Ascending aorta (tissue), 2 donors: ENCODE measurements around the gene MGAT3. TPM values are rescaled to one million over a fixed set of nuclear protein-coding genes. Genes with fewer than 3 reads are reported as not detected.

Experiments used
- DNase-seq, 2 donors: peaks; one replicate each; pipeline ENCODE4 v3.0.0-alpha.2; 2019; ENCODE audit warnings: low spot score in 2 of 2
- H3K27ac ChIP-seq, 2 donors: fragments of 200-600 bp; sonication (generic); one replicate each; pipeline ENCODE4 v1.5.1; 2016 to 2017; ENCODE audit warnings: mild to moderate bottlenecking in 1 of 2
- H3K27me3 ChIP-seq: fragments of 200-600 bp; sonication (generic); one replicate; pipeline ENCODE4 v1.5.1; 2017
- H3K36me3 ChIP-seq, 2 donors: fragments of 200-600 bp; sonication (generic); one replicate each; pipeline ENCODE4 v1.5.1; 2016
- H3K4me1 ChIP-seq, 2 donors: fragments of 200-600 bp; sonication (generic); one replicate each; pipeline ENCODE4 v1.5.1; 2016 to 2017; ENCODE audit warnings: mild to moderate bottlenecking in 1 of 2
- H3K4me3 ChIP-seq, 2 donors: fragments of 200-600 bp; sonication (generic); one replicate each; pipeline ENCODE4 v1.5.1; 2016 to 2017; ENCODE audit warnings: mild to moderate bottlenecking in 1 of 2
- H3K9me3 ChIP-seq, 2 donors: fragments of 200-600 bp; sonication (generic); one replicate each; pipeline ENCODE4 v1.5.1; 2016
- intact Hi-C: fragments of 100-400 bp; cut with DNase I; formaldehyde crosslinking; loops from one replicate; pipeline ENCODE4 v1.15.1; 2023
- total RNA-seq: library from RNA; depleted of rRNA; stranded (reverse); fragments of >200 nt; gene quantifications from one replicate; pipeline ENCODE4 v1.1.0, GENCODE V29; 2016
- TF ChIP-seq, protein P1 (sequence below), 3 experiments: fragments of 200-600 bp in 2 of 3; fragments of 450-650 bp in 1 of 3; sonication (generic) in 2 of 3; IDR thresholded peaks; one replicate each; pipeline ENCODE4 v1.5.1; 2016 to 2019; ENCODE audit warnings: antibody characterized with exemption in 3 of 3, mild to moderate bottlenecking in 1 of 3, moderate library complexity in 1 of 3

MGAT3 gene
- total RNA-seq, 1 donor from 2014 or later, result 9.8 TPM

GRCh38 chr22:39430576-39431150 lies 26.1 kb upstream of the MGAT3 start:
- Histone ChIP-seq H3K36me3 (peaks cover 40% of the 10 kb centered on the region in 2 donors), H3K27me3 (no peaks in the 10 kb centered on the region), H3K9me3 (no peaks in the 10 kb centered on the region), H3K27ac (peak overlapping the region; percentile 95 to 96), H3K4me3 (no peak overlapping the region), H3K4me1 (peaks cover 7 to 23% of the 10 kb centered on the region in 2 donors)
- intact Hi-C loops, result loop anchor here (5.0 kb wide), 1 partner anchor 87 kb away; no protein-coding TSS in a partner anchor
- no peak for DNase-seq
- TF ChIP-seq, protein P1, sequence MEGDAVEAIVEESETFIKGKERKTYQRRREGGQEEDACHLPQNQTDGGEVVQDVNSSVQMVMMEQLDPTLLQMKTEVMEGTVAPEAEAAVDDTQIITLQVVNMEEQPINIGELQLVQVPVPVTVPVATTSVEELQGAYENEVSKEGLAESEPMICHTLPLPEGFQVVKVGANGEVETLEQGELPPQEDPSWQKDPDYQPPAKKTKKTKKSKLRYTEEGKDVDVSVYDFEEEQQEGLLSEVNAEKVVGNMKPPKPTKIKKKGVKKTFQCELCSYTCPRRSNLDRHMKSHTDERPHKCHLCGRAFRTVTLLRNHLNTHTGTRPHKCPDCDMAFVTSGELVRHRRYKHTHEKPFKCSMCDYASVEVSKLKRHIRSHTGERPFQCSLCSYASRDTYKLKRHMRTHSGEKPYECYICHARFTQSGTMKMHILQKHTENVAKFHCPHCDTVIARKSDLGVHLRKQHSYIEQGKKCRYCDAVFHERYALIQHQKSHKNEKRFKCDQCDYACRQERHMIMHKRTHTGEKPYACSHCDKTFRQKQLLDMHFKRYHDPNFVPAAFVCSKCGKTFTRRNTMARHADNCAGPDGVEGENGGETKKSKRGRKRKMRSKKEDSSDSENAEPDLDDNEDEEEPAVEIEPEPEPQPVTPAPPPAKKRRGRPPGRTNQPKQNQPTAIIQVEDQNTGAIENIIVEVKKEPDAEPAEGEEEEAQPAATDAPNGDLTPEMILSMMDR (IDR thresholded peaks at IDR 0.05), result no peak

DNA sequence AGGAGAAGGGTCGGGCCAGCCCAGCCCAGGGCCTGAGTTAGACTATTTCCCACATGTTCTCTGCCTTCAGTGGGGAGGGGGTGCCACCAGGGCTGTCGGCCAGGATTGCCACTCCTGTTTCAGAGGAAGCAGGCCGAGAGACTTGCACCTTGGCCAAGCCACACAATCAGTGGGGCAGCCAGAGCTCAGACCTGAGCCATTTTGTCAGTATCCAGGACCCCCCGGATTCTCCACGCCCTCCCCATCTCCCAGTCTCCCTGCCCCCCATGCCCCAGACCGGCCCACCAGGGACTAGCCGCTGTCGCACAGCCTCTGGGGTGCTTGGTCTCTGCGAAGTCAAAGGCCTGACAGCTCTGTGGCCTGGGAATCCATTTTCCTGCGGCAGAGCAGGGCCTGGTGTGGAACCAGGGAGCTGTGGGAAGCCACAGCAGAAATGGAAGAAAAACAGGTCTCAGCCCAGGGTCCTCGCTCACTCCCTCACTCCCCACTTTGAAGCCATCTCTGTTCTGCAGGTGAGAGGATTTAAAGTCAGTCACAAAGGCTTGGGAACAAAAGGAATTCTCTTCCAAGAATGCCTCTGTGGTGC lies 25.5 kb upstream of the MGAT3 start:
- H3K36me3 ChIP-seq, result peaks cover 33 to 40% of the 10 kb centered on the region in 2 donors
- peak overlapping the region; percentile 95 to 96 for H3K27ac ChIP-seq
- no peaks in the 10 kb centered on the region for H3K27me3 ChIP-seq
- TF ChIP-seq, protein P1 (IDR thresholded peaks at IDR 0.05), result no peak
- no peak for DNase-seq
- H3K4me1 ChIP-seq, result peaks cover 7 to 23% of the 10 kb centered on the region in 2 donors
- H3K9me3 ChIP-seq, result no peaks in the 10 kb centered on the region
- no peak overlapping the region for H3K4me3 ChIP-seq
- intact Hi-C loops, result loop anchor here (5.0 kb wide), 1 partner anchor 86 kb away; no protein-coding TSS in a partner anchor

GRCh38 chr22:39431821-39432251 lies 25.0 kb upstream of the MGAT3 start:
- peak; percentile 22 to 86 for DNase-seq
- TF ChIP-seq, protein P1 (IDR thresholded peaks at IDR 0.05), result no peak
- no peaks in the 10 kb centered on the region for H3K9me3 ChIP-seq
- H3K4me3 ChIP-seq, result peak overlapping the region; percentile 12 to 29
- H3K36me3 ChIP-seq, result peaks cover 28 to 35% of the 10 kb centered on the region in 2 donors
- intact Hi-C loops, result loop anchor here (5.0 kb wide), 1 partner anchor 85 kb away; no protein-coding TSS in a partner anchor
- peak overlapping the region; percentile 95 to 96 for H3K27ac ChIP-seq
- no peaks in the 10 kb centered on the region for H3K27me3 ChIP-seq
- peaks cover 7 to 23% of the 10 kb centered on the region in 2 donors for H3K4me1 ChIP-seq

DNA sequence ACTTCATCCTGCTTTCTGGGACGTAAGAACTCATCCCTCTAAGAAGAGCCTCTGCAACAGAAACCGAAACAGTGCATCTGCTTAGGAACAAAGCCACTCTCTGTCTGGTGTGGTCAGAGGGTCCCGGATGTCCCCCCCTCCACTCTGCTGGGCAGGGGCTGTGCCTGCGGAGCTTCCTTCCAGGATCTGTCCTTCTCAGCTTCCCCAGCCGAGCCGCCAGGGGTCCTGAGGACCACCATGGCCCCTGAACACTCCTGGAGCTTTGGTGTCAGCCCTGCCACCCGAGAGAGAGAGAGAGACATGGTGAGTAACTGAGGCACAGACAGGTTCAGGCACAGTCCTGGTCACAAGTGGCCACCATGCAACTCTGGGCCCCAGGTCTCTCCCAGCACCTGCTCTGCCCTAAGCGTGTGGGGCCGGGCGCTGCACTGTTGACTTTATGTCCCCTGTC lies 24.4 kb upstream of the MGAT3 start:
- Histone ChIP-seq H3K4me1 (peaks cover 8 to 24% of the 10 kb centered on the region in 2 donors), H3K4me3 (peak overlapping the region; percentile 12 to 29), H3K36me3 (peaks cover 22 to 30% of the 10 kb centered on the region in 2 donors), H3K27ac (peak overlapping the region; percentile 95 to 96), H3K27me3 (no peaks in the 10 kb centered on the region), H3K9me3 (no peaks in the 10 kb centered on the region)
- TF ChIP-seq, protein P1 (IDR thresholded peaks at IDR 0.05), result no peak
- intact Hi-C loops, result loop anchor here (5.0 kb wide), 1 partner anchor 85 kb away; no protein-coding TSS in a partner anchor
- no peak for DNase-seq

DNA sequence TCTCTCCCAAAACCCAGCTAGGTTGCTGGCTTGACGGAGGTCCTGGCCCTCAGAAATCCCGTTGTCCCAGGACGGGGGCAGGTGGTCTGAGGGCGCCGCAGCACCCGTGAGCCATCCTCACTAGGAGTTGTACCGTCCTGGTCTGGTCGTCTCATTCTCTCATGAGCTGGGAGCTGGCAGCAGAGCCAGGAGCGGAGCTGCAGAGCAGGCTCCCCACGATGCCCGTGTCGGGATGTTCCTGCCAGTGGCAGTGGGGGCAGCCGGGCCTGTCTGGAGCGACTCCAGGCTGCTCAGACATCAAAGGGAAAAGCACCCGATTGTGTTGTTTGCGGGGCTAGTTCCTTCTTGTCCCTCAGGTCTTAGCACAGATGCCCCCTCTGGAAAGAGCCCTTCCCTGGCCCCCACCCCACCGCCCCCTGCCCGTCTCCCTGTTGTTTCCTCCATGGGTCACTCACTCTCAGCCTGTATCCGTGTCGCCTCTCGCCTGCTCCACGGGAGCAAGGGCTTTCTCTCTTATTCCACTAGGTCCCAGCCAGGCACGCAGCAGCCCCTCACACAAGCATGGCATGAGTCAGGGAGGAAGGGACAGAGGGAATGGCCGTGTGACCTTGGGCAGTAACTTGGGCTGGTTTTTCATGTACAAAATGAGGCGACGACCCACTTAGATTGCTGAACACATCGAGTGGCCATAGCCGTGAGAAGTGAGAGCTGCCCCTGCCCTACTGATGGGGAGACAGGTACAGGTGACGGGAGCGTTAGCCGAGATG lies 23.2 kb upstream of the MGAT3 start:
- Histone ChIP-seq H3K4me1 (peaks cover 12 to 29% of the 10 kb centered on the region in 2 donors), H3K27ac (peak overlapping the region in 1 of 2 donors; percentile 30), H3K9me3 (no peaks in the 10 kb centered on the region), H3K36me3 (peaks cover 11 to 17% of the 10 kb centered on the region in 2 donors), H3K4me3 (no peak overlapping the region), H3K27me3 (no peaks in the 10 kb centered on the region)
- intact Hi-C loops, result loop anchor here (5.0 kb wide), 1 partner anchor 84 kb away; no protein-coding TSS in a partner anchor
- TF ChIP-seq, protein P1 (IDR thresholded peaks at IDR 0.05), result no peak
- DNase-seq, result no peak
